ENCODE results near the gene ACSBG1.

Gene ACSBG1

GRCh38 chr15:78127882-78128281 is 106.5 kb downstream of the ACSBG1 start:
- DNase-seq = no peak

- no peak for DNase-seq
These were observed 109.1 kb downstream of the ACSBG1 start for GRCh38 chr15:78125267-78125666.

GRCh38 chr15:78120523-78120922 is 113.8 kb downstream of the ACSBG1 start:
- peak; percentile 93 for DNase-seq

All from NCI-H2171 treated with DMSO at 0.1 percent for 48 hours (cell line).